ENCODE results near the gene PTPRJ. TPM values are rescaled to one million over a fixed set of nuclear protein-coding genes. Genes with fewer than 3 reads are reported as not detected.

The PTPRJ gene
- total RNA-seq, 1 donor from 2014 or later, result 1.4 TPM

GRCh38 chr11:47969401-47969800 lies 11.0 kb upstream of the PTPRJ start:
- no peak for DNase-seq

- no peak for DNase-seq
Observed at GRCh38 chr11:47971501-47971900, 8.9 kb upstream of the PTPRJ start.

- DNase-seq, result no peak
Observed at GRCh38 chr11:47973173-47973572, 7.2 kb upstream of the PTPRJ start.

- DNase-seq, result no peak
Observed at GRCh38 chr11:47976931-47977330, 3.4 kb upstream of the PTPRJ start.

GRCh38 chr11:47977623-47978022 lies 2.7 kb upstream of the PTPRJ start:
- DNase-seq, result no peak

- DNase-seq, result no peak
Observed at GRCh38 chr11:47979378-47980087, 826 bp upstream of the PTPRJ start.

- DNase-seq, result peak; percentile 53
Observed at GRCh38 chr11:47980907-47981621, 705 bp downstream of the PTPRJ start.

- DNase-seq, result no peak
Observed at GRCh38 chr11:47981667-47982404, 1.5 kb downstream of the PTPRJ start.

- no peak for DNase-seq
Observed at GRCh38 chr11:47982616-47983015, 2.3 kb downstream of the PTPRJ start.

- DNase-seq, result peak; percentile 19
Observed at GRCh38 chr11:47983464-47984397, 3.4 kb downstream of the PTPRJ start.

GRCh38 chr11:47986219-47986618 lies 5.9 kb downstream of the PTPRJ start:
- no peak for DNase-seq

- DNase-seq, result no peak
Observed at GRCh38 chr11:47986742-47987141, 6.4 kb downstream of the PTPRJ start.

GRCh38 chr11:47987310-47987709 lies 7.0 kb downstream of the PTPRJ start:
- DNase-seq, result no peak

GRCh38 chr11:47987781-47988180 lies 7.4 kb downstream of the PTPRJ start:
- no peak for DNase-seq

- DNase-seq, result no peak
Observed at GRCh38 chr11:47989779-47990178, 9.4 kb downstream of the PTPRJ start.

- DNase-seq, result peak; percentile 52
Observed at GRCh38 chr11:47991266-47991830, 11.0 kb downstream of the PTPRJ start.

GRCh38 chr11:47991894-47992293 lies 11.5 kb downstream of the PTPRJ start:
- DNase-seq, result no peak

GRCh38 chr11:47992959-47993820 lies 12.8 kb downstream of the PTPRJ start:
- DNase-seq, result peak; percentile 16

- DNase-seq, result no peak
Observed at GRCh38 chr11:47994417-47994816, 14.1 kb downstream of the PTPRJ start.

- no peak for DNase-seq
Observed at GRCh38 chr11:47995360-47995769, 15.0 kb downstream of the PTPRJ start.

Measured in dermis blood vessel endothelial cell (primary cell).